ENCODE data around the gene RAP1GAP.
A peak's percentile ranks its signal among the peaks of the same experiment; 100 is the strongest.

RAP1GAP gene

DNA sequence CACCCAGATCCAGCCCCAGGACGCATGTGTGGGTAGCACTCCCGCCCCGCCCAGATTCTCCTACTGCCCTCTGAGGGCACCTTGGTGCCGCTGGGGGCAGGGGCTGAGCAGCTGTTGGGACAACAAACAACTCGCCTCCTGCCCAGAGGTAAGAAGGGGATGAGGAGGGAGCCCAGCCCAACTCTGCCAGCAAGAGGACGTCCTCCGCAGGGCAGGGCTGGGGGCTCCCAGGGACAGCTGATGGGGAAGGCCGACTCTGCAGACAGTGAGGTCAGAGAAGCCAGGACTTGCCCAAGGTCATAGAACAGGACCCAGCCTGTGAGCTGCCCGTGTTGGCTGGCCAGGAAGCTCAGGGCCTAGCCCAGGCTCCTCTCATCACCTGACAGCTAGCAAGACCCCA is 18.8 kb downstream of the RAP1GAP start:
- peak overlapping the region in 1 of 2 donors; percentile 35 for H3K4me3 Mint-ChIP-seq
- ATAC-seq (replicated peaks) (no peak), DNase-seq (no peak)
- no peaks in the 10 kb centered on the region for H3K36me3 Mint-ChIP-seq
- peaks cover 56 to 77% of the 10 kb centered on the region in 2 donors for H3K27me3 Mint-ChIP-seq
- H3K27ac Mint-ChIP-seq = no peak overlapping the region
- peaks cover 16 to 21% of the 10 kb centered on the region in 2 donors for H3K4me1 Mint-ChIP-seq
- no peaks in the 10 kb centered on the region for H3K9me3 Mint-ChIP-seq

DNA sequence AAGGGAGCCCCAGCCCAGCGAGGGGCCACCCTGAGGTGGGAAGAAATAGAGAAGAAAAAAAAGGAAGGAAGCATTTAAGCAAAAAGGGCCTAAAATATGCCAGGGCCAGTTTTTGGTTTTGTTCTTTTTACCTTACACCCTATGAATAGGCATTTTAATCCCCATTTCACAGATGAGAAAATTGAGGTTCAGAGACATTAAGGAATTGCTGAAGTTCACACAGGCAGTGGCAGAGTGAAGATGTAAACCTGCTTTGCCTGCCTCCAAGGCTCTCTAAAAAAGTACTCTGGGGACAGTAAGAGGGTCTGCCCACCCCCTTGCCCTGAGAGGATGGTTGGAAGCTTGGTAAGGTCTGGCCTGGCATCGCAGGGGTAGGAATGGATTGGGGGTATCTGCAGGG is 19.8 kb downstream of the RAP1GAP start:
- Mint-ChIP-seq H3K4me3 (no peak overlapping the region), H3K4me1 (peaks cover 16 to 21% of the 10 kb centered on the region in 2 donors), H3K36me3 (no peaks in the 10 kb centered on the region)

DNA sequence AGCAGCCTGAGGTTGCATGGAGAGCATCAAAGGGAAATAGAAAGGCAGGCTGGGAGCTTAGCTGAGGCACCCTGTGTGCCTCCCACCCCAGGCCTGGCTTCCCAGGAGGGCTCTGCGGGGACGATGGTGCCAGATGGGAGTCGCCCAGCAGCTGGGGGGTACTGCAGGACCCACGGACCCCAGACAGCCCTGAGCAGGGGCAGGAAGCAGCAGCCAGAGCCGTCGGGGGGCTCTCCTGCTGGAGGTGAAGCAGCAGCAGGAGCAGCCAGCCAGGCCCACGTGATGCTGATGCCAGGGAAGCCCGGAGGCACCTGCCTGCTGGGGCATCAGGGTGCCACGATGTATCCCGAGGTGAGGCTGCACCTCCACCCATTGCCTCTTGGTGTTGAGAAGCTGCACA is 20.4 kb downstream of the RAP1GAP start:
- Mint-ChIP-seq H3K9me3 (no peaks in the 10 kb centered on the region), H3K27ac (no peak overlapping the region), H3K36me3 (no peaks in the 10 kb centered on the region), H3K4me3 (no peak overlapping the region), H3K27me3 (peaks cover 62 to 73% of the 10 kb centered on the region in 2 donors), H3K4me1 (peaks cover 16 to 21% of the 10 kb centered on the region in 2 donors)
- DNase-seq = no peak
- ATAC-seq (replicated peaks) = no peak

More for the DNA sequence above, 19.8 kb downstream of the RAP1GAP start:
- peaks cover 57 to 69% of the 10 kb centered on the region in 2 donors for H3K27me3 Mint-ChIP-seq
- H3K27ac Mint-ChIP-seq = no peak overlapping the region
- DNase-seq (no peak), ATAC-seq (replicated peaks) (no peak)
- no peaks in the 10 kb centered on the region for H3K9me3 Mint-ChIP-seq

DNA sequence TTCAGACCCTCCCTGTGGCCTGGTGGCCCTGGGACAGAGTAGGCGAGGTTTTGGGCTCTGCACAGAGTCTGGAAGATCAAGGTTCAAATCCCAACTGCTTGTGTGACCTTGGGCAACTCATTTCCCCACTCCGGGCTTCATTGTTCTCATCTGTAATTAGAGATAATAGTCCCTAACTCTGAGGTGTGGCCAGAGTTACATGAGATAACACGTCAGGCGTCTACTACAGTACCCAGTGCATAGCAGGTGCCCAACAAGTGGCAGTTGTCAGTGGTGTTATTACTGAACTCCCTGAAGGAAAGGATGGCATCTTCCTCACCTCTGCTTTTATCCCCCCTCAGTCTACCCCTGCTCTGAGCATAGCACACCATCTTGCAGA is 20.8 kb downstream of the RAP1GAP start:
- no peaks in the 10 kb centered on the region for H3K9me3 Mint-ChIP-seq
- peaks cover 66 to 77% of the 10 kb centered on the region in 2 donors for H3K27me3 Mint-ChIP-seq
- DNase-seq (no peak), ATAC-seq (replicated peaks) (no peak)
- H3K27ac Mint-ChIP-seq = no peak overlapping the region
- H3K36me3 Mint-ChIP-seq = no peaks in the 10 kb centered on the region
- H3K4me3 Mint-ChIP-seq = no peak overlapping the region
- H3K4me1 Mint-ChIP-seq = peaks cover 16 to 21% of the 10 kb centered on the region in 2 donors

DNA sequence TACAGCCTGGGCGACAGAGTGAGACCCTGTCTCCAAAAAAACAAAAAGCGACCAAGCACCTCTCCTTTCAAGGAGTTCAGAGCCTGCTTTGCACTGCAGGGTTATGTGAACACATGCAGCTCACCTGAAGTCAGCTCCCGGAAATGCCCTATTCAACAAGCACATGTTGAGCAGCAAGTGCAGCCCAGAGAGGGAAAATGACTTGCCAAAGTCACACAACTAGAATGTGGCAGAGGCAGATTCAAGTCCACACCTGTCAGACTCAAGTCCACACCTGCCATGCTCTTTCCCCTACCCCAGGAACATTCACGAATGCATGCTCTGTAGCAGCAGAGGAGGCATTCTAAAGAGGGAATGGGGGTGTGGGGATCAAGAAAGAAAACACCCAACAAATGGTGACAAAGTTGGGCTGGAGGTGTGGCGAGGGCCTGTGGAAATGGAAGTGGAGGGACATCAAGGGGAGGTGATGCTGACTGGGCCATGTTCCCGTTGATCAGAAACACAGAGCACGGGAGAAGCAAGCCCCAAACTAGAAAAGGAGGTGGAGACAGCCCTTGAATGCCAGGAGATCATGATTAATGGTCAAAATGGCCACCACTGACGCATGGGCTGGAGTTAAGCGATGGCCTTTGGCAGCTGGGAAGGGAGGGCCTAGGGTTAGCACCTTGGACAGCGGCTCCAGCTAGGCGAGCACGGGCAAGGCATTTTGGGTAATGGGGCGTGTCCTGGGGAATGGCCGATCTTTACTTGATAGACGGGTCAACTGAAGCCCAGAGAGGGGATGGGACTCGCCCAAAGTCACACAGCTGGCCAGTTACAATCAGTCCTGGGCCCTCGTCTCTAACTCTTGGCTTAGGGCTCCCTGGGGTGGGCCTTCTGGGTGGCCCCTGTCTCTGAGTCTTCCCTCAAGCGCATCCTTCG is 21.5 kb downstream of the RAP1GAP start:
- H3K9me3 Mint-ChIP-seq = no peaks in the 10 kb centered on the region
- H3K27me3 Mint-ChIP-seq = peaks cover 71 to 75% of the 10 kb centered on the region in 2 donors
- no peak overlapping the region for H3K4me3 Mint-ChIP-seq
- DNase-seq (no peak), ATAC-seq (replicated peaks) (peak; percentile 46 to 55)
- peaks cover 14 to 21% of the 10 kb centered on the region in 2 donors for H3K4me1 Mint-ChIP-seq
- H3K27ac Mint-ChIP-seq = no peak overlapping the region
- no peaks in the 10 kb centered on the region for H3K36me3 Mint-ChIP-seq

DNA sequence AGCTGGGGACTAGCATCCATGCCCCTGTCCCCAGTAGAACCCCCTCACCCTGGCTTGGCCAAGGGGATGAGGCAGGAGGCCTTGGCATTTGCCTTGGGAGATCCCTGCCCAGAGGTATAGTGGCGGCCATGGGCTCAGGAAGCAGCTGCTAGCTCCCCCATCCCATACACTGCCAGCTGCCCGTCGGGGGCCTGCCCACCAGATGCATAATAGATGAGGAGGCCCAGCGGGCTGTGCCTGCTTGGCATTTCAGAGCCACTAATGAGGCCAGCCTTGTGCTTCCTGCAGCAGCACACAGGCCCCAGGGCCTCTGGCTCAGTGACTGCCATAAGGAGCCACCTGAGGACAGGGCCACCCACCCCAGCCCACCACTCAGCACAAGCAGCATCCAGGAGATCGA is 23.6 kb downstream of the RAP1GAP start:
- Mint-ChIP-seq H3K4me1 (peaks cover 2 to 3% of the 10 kb centered on the region in 2 donors), H3K27me3 (peaks cover 71% of the 10 kb centered on the region in 2 donors), H3K27ac (no peak overlapping the region), H3K9me3 (no peaks in the 10 kb centered on the region), H3K36me3 (no peaks in the 10 kb centered on the region), H3K4me3 (no peak overlapping the region)
- DNase-seq = no peak
- ATAC-seq (replicated peaks) = no peak

DNA sequence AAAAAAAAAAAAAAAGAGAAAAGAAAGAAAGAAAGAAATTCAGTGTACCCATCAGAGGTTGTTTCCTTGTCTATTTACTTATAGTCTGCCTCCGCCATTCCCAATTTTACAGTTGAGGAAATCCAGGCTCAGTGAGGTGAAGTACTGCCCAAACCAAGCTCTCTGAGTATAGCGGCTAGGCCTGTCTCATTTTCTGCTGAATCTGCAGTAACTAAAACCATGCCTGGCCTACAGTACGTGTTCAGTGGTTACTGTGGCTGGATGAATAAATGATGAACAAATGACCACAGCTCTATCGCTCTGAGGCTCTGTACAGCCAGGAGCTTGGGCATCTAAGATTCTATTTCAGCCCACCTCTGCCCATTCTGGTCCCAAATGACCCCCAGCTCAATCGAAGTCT is 24.3 kb downstream of the RAP1GAP start:
- no peaks in the 10 kb centered on the region for H3K9me3 Mint-ChIP-seq
- peaks cover 74 to 77% of the 10 kb centered on the region in 2 donors for H3K27me3 Mint-ChIP-seq
- H3K27ac Mint-ChIP-seq = no peak overlapping the region
- ATAC-seq (replicated peaks) = no peak
- H3K4me1 Mint-ChIP-seq = peaks cover 2 to 5% of the 10 kb centered on the region in 2 donors
- no peaks in the 10 kb centered on the region for H3K36me3 Mint-ChIP-seq
- DNase-seq = no peak
- no peak overlapping the region for H3K4me3 Mint-ChIP-seq

DNA sequence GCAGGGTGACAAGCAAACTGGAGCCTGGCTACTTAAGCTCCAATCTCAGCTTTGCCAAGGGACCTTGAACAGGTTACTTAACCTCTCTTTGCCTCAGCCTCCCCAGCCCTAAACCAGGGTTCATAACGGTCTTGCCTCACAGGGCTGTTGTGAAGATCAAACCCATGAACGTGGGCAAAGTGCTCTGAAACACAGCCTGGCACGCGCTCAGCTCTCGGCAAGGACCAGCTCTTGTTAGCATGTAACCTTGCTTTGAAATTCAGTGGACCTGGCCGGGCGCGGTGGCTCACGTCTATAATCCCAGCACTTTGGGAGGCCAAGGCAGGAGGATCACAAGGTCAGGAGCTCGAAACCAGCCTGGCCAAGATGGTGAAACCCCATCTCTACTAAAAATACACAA is 24.8 kb downstream of the RAP1GAP start:
- H3K27me3 Mint-ChIP-seq = peaks cover 72 to 78% of the 10 kb centered on the region in 2 donors
- H3K27ac Mint-ChIP-seq = no peak overlapping the region
- no peaks in the 10 kb centered on the region for H3K9me3 Mint-ChIP-seq
- no peaks in the 10 kb centered on the region for H3K36me3 Mint-ChIP-seq
- H3K4me1 Mint-ChIP-seq = peaks cover 2 to 7% of the 10 kb centered on the region in 2 donors
- no peak for DNase-seq
- H3K4me3 Mint-ChIP-seq = no peak overlapping the region
- ATAC-seq (replicated peaks) = no peak

DNA sequence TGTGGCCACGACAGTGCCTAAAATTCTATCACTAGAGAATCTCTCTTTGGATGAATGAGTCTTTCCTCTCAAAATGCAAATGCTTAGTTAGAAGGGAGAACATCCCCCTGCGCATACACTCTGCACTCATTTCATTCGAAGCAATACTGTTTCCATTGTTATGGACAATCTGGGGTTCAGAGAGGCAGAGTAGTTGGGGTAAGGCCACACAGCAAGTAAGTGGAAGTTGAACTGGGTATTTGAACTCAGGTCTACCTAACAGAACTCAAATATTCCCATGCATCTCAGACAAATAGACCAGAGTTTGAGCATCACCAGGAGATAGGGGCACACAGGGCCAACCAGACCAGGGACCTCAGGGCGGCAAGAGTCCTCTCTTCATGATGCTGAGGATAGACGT is 25.5 kb downstream of the RAP1GAP start:
- Mint-ChIP-seq H3K9me3 (no peaks in the 10 kb centered on the region), H3K4me3 (no peak overlapping the region), H3K27me3 (peaks cover 69 to 71% of the 10 kb centered on the region in 2 donors), H3K36me3 (no peaks in the 10 kb centered on the region), H3K4me1 (peaks cover 9 to 14% of the 10 kb centered on the region in 2 donors), H3K27ac (no peak overlapping the region)
- ATAC-seq (replicated peaks) (no peak), DNase-seq (no peak)

DNA sequence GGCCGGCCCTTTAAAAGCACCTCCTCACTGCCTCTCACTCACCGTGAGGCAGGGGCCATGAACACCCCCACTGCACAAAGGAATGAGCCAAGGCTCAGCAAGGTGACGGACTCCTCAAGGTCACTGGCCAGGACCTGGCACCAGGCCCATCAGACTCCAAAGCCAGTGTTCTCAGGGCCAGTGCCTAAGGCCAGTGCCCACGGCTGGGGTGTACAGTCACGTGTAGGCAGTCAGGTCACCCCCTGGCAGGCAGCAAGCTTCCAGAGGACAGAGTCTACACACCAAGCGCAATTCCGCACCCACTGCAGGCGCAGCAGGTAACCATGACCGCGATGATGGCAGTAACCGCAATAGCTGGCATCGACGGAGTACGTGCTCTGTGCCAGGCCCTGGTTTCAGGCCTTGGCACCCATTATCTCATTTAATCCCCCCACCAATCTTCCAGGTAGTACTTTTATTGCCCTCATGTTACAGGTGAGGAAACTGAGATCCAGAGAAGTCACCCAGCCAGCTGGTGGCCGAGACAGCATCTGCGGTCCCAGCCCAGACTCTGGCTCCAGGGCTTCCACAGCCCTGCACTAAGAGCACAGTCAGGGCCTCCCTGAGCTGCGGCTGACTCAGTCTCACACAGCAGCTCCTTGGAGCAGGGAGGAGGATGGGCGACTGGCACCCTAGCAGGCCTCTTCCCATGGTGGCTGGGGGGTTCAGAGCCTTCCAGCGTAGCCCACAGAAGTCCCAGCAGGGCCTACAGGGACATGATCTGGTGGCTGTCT is 27.0 kb downstream of the RAP1GAP start:
- Mint-ChIP-seq H3K27me3 (peaks cover 57 to 58% of the 10 kb centered on the region in 2 donors), H3K27ac (no peak overlapping the region), H3K4me3 (no peak overlapping the region), H3K4me1 (peaks cover 7 to 21% of the 10 kb centered on the region in 2 donors), H3K9me3 (no peaks in the 10 kb centered on the region), H3K36me3 (no peaks in the 10 kb centered on the region)
- DNase-seq (no peak), ATAC-seq (replicated peaks) (no peak)

DNA sequence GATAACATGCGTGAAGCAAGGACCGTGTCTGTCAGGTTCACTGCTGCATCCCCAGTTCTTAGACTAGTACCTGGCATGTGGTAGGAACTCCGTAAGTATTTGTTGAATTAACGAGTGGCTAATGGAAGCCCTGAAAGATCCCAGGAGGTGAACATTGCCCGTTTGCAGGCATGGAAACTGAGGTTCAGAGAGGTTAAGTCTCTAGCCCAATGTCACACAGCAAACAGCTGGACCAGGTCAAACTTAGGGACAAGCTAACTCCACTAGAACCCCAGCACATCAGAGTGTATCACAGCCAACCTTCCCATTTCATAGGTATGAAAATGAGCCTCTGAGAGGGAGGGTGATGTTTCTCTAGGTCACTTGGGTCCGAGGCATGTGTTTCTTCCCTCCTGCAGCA is 27.6 kb downstream of the RAP1GAP start:
- Mint-ChIP-seq H3K27me3 (peaks cover 53 to 54% of the 10 kb centered on the region in 2 donors), H3K9me3 (no peaks in the 10 kb centered on the region), H3K4me3 (no peak overlapping the region), H3K27ac (no peak overlapping the region), H3K4me1 (peaks cover 7 to 21% of the 10 kb centered on the region in 2 donors), H3K36me3 (no peaks in the 10 kb centered on the region)
- DNase-seq = no peak
- ATAC-seq (replicated peaks) = no peak

DNA sequence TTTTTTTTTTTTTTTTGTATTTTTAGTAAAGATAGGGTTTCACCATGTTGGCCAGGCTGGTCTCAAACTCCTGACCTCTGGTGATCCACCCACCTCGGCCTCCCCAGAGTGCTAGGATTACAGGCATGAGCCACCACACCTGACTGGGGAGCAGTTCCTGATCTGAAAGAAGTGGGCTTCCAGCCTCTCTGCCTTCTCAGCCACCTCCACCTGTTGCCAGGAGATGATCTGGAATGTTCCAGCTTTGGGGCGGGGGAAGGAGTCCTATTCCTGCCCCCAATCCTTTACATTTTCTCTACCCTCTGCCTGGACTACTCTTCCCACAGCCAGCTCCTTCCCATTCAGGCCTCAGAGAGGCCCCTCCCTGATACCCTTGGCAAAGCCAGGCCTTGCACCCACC is 28.1 kb downstream of the RAP1GAP start:
- peaks cover 7 to 21% of the 10 kb centered on the region in 2 donors for H3K4me1 Mint-ChIP-seq
- ATAC-seq (replicated peaks) (no peak), DNase-seq (no peak)
- H3K27me3 Mint-ChIP-seq = peaks cover 52 to 54% of the 10 kb centered on the region in 2 donors
- H3K9me3 Mint-ChIP-seq = no peaks in the 10 kb centered on the region
- H3K27ac Mint-ChIP-seq = no peak overlapping the region
- no peaks in the 10 kb centered on the region for H3K36me3 Mint-ChIP-seq
- H3K4me3 Mint-ChIP-seq = no peak overlapping the region

DNA sequence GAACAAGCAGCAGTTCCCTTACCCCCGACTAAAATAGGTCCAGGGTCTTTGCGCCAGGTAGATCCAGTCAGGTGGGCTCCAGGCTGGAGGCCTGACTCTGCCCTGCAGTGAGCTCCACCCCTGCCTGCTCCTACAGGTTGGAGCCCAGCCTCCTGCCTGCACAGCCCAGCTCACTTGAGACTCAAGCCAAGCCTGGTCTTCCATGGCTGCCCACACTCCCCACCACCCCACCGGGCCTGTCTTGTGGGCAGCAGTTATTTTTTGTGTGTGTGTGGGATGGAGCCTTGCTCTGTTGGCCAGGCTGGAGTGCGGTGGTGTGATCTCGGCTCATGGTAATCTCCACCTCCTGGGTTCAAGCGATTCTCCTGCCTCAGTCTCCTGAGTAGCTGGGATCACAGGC is 28.5 kb downstream of the RAP1GAP start:
- no peak overlapping the region for H3K27ac Mint-ChIP-seq
- no peak for DNase-seq
- H3K36me3 Mint-ChIP-seq = no peaks in the 10 kb centered on the region
- peaks cover 7 to 21% of the 10 kb centered on the region in 2 donors for H3K4me1 Mint-ChIP-seq
- no peaks in the 10 kb centered on the region for H3K9me3 Mint-ChIP-seq
- no peak overlapping the region for H3K4me3 Mint-ChIP-seq
- no peak for ATAC-seq (replicated peaks)
- H3K27me3 Mint-ChIP-seq = peaks cover 48 to 54% of the 10 kb centered on the region in 2 donors

DNA sequence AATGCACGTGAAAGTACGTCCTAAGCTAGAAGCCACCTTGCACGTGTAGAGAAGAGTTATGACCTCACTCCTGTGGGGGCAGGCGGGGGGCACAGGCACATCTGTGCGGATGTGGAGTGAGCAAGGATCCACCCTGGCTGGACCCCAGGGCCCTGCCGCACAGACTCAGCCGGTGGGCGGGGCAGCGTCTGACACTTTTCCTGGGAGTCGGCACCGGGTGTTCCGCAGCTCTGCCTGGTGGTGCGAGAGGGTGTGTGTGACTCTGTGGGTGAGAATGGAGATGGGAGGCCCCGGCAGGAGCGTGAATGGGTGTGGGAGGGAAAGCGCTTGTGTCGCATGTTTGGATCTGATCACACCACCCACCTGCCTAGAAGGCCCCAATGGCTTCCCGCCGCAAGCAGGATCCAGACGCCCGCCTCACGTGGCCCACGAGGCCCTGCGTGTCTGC is 29.5 kb downstream of the RAP1GAP start:
- DNase-seq (no peak), ATAC-seq (replicated peaks) (no peak)
- H3K4me1 Mint-ChIP-seq = peaks cover 7 to 21% of the 10 kb centered on the region in 2 donors
- H3K27me3 Mint-ChIP-seq = peaks cover 57 to 62% of the 10 kb centered on the region in 2 donors
- H3K4me3 Mint-ChIP-seq = no peak overlapping the region
- H3K9me3 Mint-ChIP-seq = no peaks in the 10 kb centered on the region
- no peak overlapping the region for H3K27ac Mint-ChIP-seq
- no peaks in the 10 kb centered on the region for H3K36me3 Mint-ChIP-seq

Data from stimulated activated naive B cell treated with anti-CD40 and anti-IgM and Interleukin-4, amounts not matched to agents 10 μg/mL and 1 μg/mL and 100 μg/mL, for 72 hours (primary cell).